ENCODE results near the gene CDCA7. TPM values are rescaled to one million over a fixed set of nuclear protein-coding genes. Genes with fewer than 3 reads are reported as not detected.

The CDCA7 gene
- total RNA-seq, 1 donor, result 1.1 TPM

GRCh38 chr2:173353556-173353955 lies 1.1 kb upstream of the CDCA7 start:
- DNase-seq (ENCODE audit: insufficient read length, low spot score, missing footprints), result no peak

DNA sequence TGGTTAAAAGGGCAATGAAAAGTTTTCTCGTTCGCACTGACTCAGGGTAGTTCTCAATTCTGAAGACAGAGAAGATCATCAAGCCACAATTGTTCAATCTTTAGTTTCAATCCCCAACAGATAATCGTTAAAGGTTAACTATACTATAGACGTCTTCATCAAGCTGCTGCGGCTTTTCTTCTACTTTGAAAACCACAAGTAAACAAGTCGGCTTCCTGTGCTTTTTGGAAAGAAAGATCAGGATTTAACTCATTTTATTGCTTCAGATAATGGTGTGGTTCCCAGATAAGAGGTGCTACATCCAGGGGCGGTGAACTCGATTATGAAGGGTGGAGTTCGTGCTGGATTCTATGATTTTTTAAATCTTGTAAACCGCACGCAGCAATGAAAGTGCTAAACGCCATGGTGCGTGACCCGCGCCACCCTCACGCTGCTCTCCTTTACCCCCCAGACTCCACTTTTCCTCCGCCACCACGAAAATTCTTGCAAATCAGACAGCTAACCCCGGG lies 545 bp upstream of the CDCA7 start:
- TF ChIP-seq, protein P1, sequence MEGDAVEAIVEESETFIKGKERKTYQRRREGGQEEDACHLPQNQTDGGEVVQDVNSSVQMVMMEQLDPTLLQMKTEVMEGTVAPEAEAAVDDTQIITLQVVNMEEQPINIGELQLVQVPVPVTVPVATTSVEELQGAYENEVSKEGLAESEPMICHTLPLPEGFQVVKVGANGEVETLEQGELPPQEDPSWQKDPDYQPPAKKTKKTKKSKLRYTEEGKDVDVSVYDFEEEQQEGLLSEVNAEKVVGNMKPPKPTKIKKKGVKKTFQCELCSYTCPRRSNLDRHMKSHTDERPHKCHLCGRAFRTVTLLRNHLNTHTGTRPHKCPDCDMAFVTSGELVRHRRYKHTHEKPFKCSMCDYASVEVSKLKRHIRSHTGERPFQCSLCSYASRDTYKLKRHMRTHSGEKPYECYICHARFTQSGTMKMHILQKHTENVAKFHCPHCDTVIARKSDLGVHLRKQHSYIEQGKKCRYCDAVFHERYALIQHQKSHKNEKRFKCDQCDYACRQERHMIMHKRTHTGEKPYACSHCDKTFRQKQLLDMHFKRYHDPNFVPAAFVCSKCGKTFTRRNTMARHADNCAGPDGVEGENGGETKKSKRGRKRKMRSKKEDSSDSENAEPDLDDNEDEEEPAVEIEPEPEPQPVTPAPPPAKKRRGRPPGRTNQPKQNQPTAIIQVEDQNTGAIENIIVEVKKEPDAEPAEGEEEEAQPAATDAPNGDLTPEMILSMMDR (IDR thresholded peaks at IDR 0.05; ENCODE audit: extremely low read depth, low read depth, low read length), result no peak
- Histone ChIP-seq H3K79me2 (ENCODE audit: insufficient read depth, low read length) (no peaks in the 10 kb centered on the region), H3K36me3 (ENCODE audit: insufficient read depth, low read length) (no peaks in the 10 kb centered on the region), H3K4me2 (ENCODE audit: insufficient read depth, low read length) (peak overlapping the region; percentile 92), H3K9me3 (ENCODE audit: low read depth, low read length) (no peaks in the 10 kb centered on the region), H3K4me1 (ENCODE audit: insufficient read depth, low read length) (peaks cover 11% of the 10 kb centered on the region), H3K27me3 (ENCODE audit: insufficient read depth, low read length) (peaks cover 53% of the 10 kb centered on the region), H4K20me1 (ENCODE audit: insufficient read depth, low read length) (no peaks in the 10 kb centered on the region), H2AFZ (ENCODE audit: low read length) (peak overlapping the region; percentile 95), H3K27ac (ENCODE audit: low read depth, low read length) (no peak overlapping the region), H3K4me3 (ENCODE audit: insufficient read depth, low read length) (peak overlapping the region; percentile 80)
- DNase-seq (ENCODE audit: insufficient read length, low spot score, missing footprints), result peak; percentile 68

More at GRCh38 chr2:173353556-173353955, 1.1 kb upstream of the CDCA7 start:
- Histone ChIP-seq H3K4me1 (ENCODE audit: insufficient read depth, low read length) (peaks cover 11% of the 10 kb centered on the region), H3K4me3 (ENCODE audit: insufficient read depth, low read length) (no peak overlapping the region), H3K79me2 (ENCODE audit: insufficient read depth, low read length) (no peaks in the 10 kb centered on the region), H3K27ac (ENCODE audit: low read depth, low read length) (no peak overlapping the region), H3K4me2 (ENCODE audit: insufficient read depth, low read length) (peak overlapping the region; percentile 92), H3K9me3 (ENCODE audit: low read depth, low read length) (no peaks in the 10 kb centered on the region), H2AFZ (ENCODE audit: low read length) (no peak overlapping the region), H3K27me3 (ENCODE audit: insufficient read depth, low read length) (peaks cover 54% of the 10 kb centered on the region), H4K20me1 (ENCODE audit: insufficient read depth, low read length) (no peaks in the 10 kb centered on the region), H3K36me3 (ENCODE audit: insufficient read depth, low read length) (no peaks in the 10 kb centered on the region)
- TF ChIP-seq, protein P1 (IDR thresholded peaks at IDR 0.05; ENCODE audit: extremely low read depth, low read depth, low read length), result no peak

GRCh38 chr2:173355132-173355865 lies 627 bp downstream of the CDCA7 start:
- Histone ChIP-seq H3K27ac (ENCODE audit: low read depth, low read length) (no peak overlapping the region), H3K36me3 (ENCODE audit: insufficient read depth, low read length) (no peaks in the 10 kb centered on the region), H3K4me3 (ENCODE audit: insufficient read depth, low read length) (peak overlapping the region; percentile 80), H3K4me2 (ENCODE audit: insufficient read depth, low read length) (peak overlapping the region; percentile 92), H3K9me3 (ENCODE audit: low read depth, low read length) (no peaks in the 10 kb centered on the region), H3K27me3 (ENCODE audit: insufficient read depth, low read length) (peaks cover 42% of the 10 kb centered on the region), H3K4me1 (ENCODE audit: insufficient read depth, low read length) (peaks cover 11% of the 10 kb centered on the region), H4K20me1 (ENCODE audit: insufficient read depth, low read length) (no peaks in the 10 kb centered on the region), H2AFZ (ENCODE audit: low read length) (peak overlapping the region; percentile 95), H3K79me2 (ENCODE audit: insufficient read depth, low read length) (no peaks in the 10 kb centered on the region)
- peak; percentile 81 for DNase-seq (ENCODE audit: insufficient read length, low spot score, missing footprints)
- TF ChIP-seq, protein P1 (IDR thresholded peaks at IDR 0.05; ENCODE audit: extremely low read depth, low read depth, low read length), result no peak

GRCh38 chr2:173355866-173356508 lies 1.3 kb downstream of the CDCA7 start:
- H3K4me3 ChIP-seq (ENCODE audit: insufficient read depth, low read length), result peak overlapping the region; percentile 80
- TF ChIP-seq, protein P1 (IDR thresholded peaks at IDR 0.05; ENCODE audit: extremely low read depth, low read depth, low read length), result no peak
- DNase-seq (ENCODE audit: insufficient read length, low spot score, missing footprints), result no peak
- no peaks in the 10 kb centered on the region for H3K9me3 ChIP-seq (ENCODE audit: low read depth, low read length)
- no peaks in the 10 kb centered on the region for H4K20me1 ChIP-seq (ENCODE audit: insufficient read depth, low read length)
- H3K4me1 ChIP-seq (ENCODE audit: insufficient read depth, low read length), result peaks cover 11% of the 10 kb centered on the region
- peaks cover 37% of the 10 kb centered on the region for H3K27me3 ChIP-seq (ENCODE audit: insufficient read depth, low read length)
- no peaks in the 10 kb centered on the region for H3K79me2 ChIP-seq (ENCODE audit: insufficient read depth, low read length)
- no peaks in the 10 kb centered on the region for H3K36me3 ChIP-seq (ENCODE audit: insufficient read depth, low read length)
- H3K27ac ChIP-seq (ENCODE audit: low read depth, low read length), result no peak overlapping the region
- H3K4me2 ChIP-seq (ENCODE audit: insufficient read depth, low read length), result peak overlapping the region; percentile 92
- H2AFZ ChIP-seq (ENCODE audit: low read length), result peak overlapping the region; percentile 68

Measured in osteoblast (primary cell).